ENCODE data around the gene RAVER1. TPM values are rescaled to one million over a fixed set of nuclear protein-coding genes. Genes with fewer than 3 reads are reported as not detected.
A peak's percentile ranks its signal among the peaks of the same experiment; 100 is the strongest.

The RAVER1 gene
- total RNA-seq, 2 experiments from 2014 or later = 35.7 to 90.7 TPM

GRCh38 chr19:10335352-10335985 is 2.1 kb upstream of the RAVER1 start:
- no peak overlapping the region for H2AFZ ChIP-seq (ENCODE audit: low read length)
- no peak for TF ChIP-seq EZH2phosphoT487 (IDR thresholded peaks at IDR 0.05; ENCODE audit: borderline replicate concordance, low read depth, low read length)
- TF ChIP-seq CTCF (conservative IDR thresholded peaks at IDR 0.05; ENCODE audit: low read length) = no peak
- peaks cover 50% of the 10 kb centered on the region for H3K4me1 ChIP-seq (ENCODE audit: insufficient read depth, low read length, poor library complexity, severe bottlenecking)
- no peak overlapping the region for H3K4me3 ChIP-seq (ENCODE audit: low read depth, low read length, poor library complexity, severe bottlenecking)
- H3K9me3 ChIP-seq (ENCODE audit: low read length) = no peaks in the 10 kb centered on the region
- peaks cover 25% of the 10 kb centered on the region for H3K79me2 ChIP-seq (ENCODE audit: insufficient read depth, low read depth, low read length)
- DNase-seq (ENCODE audit: low spot score) = no peak
- ChIA-PET CTCF (ENCODE audit: unreplicated experiment) (no interaction called here), POLR2A (no interaction called here)
- H3K36me3 ChIP-seq (ENCODE audit: insufficient read depth, low read length) = peaks cover 20% of the 10 kb centered on the region
- no TSS peak for BruUV-seq (replicated peaks)
- intact Hi-C loops (cut with micrococcal nuclease; ENCODE audit: unreplicated experiment) = loop anchor here (10.0 kb wide), 1 partner anchor 229 kb away; the partner anchor contains the start of genes CDKN2D and KRI1
- no peaks in the 10 kb centered on the region for H3K9me2 ChIP-seq (ENCODE audit: insufficient read depth, low read length)
- H3K27ac ChIP-seq (ENCODE audit: low read depth, low read length, poor library complexity, severe bottlenecking) = no peak overlapping the region
- peak overlapping the region; percentile 76 for H3K4me2 ChIP-seq (ENCODE audit: low read length)
- H4K20me1 ChIP-seq (ENCODE audit: insufficient read depth, low read length) = peaks cover 8% of the 10 kb centered on the region

- DNase-seq (ENCODE audit: low spot score) = peak; percentile 83
- Histone ChIP-seq H3K4me2 (ENCODE audit: low read length) (peak overlapping the region; percentile 76), H3K4me1 (ENCODE audit: insufficient read depth, low read length, poor library complexity, severe bottlenecking) (peaks cover 45% of the 10 kb centered on the region), H3K36me3 (ENCODE audit: insufficient read depth, low read length) (peaks cover 27% of the 10 kb centered on the region), H3K79me2 (ENCODE audit: insufficient read depth, low read depth, low read length) (peaks cover 30% of the 10 kb centered on the region), H4K20me1 (ENCODE audit: insufficient read depth, low read length) (peaks cover 12% of the 10 kb centered on the region), H3K9me3 (ENCODE audit: low read length) (no peaks in the 10 kb centered on the region), H2AFZ (ENCODE audit: low read length) (no peak overlapping the region), H3K27ac (ENCODE audit: low read depth, low read length, poor library complexity, severe bottlenecking) (no peak overlapping the region), H3K4me3 (ENCODE audit: low read depth, low read length, poor library complexity, severe bottlenecking) (peak overlapping the region; percentile 83), H3K9me2 (ENCODE audit: insufficient read depth, low read length) (no peaks in the 10 kb centered on the region)
- POLR2A ChIA-PET = interaction anchor here (0.5 to 1.0 kb wide), 3 partner anchors 7 to 564 kb away, joined by 3 to 4 read pairs (median 3); no protein-coding TSS in a partner anchor
- BruUV-seq (replicated peaks) = no TSS peak
- CTCF ChIA-PET (ENCODE audit: unreplicated experiment) = interaction anchor here (0.5 kb wide), 1 partner anchor 434 kb away, joined by 3 read pairs; no protein-coding TSS in a partner anchor
- peak; percentile 50; the same call in 1 of the 2 replicates for TF ChIP-seq CTCF (conservative IDR thresholded peaks at IDR 0.05; ENCODE audit: low read length)
- no peak for TF ChIP-seq EZH2phosphoT487 (IDR thresholded peaks at IDR 0.05; ENCODE audit: borderline replicate concordance, low read depth, low read length)
- intact Hi-C loops (cut with micrococcal nuclease; ENCODE audit: unreplicated experiment) = loop anchor here (10.0 kb wide), 1 partner anchor 230 kb away; the partner anchor contains the start of genes CDKN2D and KRI1
Observed at GRCh38 chr19:10334588-10335351, 1.4 kb upstream of the RAVER1 start.

Data from OCI-LY7 (cell line).